ENCODE measurements around the gene RASSF10.

DNA sequence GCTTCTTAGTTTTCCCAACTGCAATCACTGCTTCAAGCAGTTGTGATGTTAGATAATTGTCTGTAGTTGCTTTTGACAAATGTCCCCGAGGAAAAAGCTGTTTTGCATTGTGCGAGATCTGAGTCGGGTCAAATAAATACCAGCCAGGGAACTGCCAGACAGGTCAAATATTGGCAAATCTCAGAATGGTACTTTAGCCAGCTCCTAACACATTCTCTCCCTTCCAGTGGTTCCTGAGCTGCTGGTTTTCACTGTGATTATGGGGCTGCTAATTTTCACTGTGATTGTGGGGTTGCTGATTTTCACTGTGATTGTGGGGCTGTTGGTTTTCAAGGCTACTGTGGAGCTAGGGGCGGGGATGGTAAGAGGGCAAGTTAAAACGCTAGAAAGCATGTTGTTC is 14.3 kb downstream of the RASSF10 start:
- TF ChIP-seq, protein P1, sequence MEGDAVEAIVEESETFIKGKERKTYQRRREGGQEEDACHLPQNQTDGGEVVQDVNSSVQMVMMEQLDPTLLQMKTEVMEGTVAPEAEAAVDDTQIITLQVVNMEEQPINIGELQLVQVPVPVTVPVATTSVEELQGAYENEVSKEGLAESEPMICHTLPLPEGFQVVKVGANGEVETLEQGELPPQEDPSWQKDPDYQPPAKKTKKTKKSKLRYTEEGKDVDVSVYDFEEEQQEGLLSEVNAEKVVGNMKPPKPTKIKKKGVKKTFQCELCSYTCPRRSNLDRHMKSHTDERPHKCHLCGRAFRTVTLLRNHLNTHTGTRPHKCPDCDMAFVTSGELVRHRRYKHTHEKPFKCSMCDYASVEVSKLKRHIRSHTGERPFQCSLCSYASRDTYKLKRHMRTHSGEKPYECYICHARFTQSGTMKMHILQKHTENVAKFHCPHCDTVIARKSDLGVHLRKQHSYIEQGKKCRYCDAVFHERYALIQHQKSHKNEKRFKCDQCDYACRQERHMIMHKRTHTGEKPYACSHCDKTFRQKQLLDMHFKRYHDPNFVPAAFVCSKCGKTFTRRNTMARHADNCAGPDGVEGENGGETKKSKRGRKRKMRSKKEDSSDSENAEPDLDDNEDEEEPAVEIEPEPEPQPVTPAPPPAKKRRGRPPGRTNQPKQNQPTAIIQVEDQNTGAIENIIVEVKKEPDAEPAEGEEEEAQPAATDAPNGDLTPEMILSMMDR (IDR thresholded peaks at IDR 0.05): no peak
- no peak for TF ChIP-seq SMC3 (IDR thresholded peaks at IDR 0.05; ENCODE audit: low read depth, low read length)

Data from SK-N-SH (cell line).